HepG2 (cell line): ENCODE data around the gene SLC34A3. TPM values are rescaled to one million over a fixed set of nuclear protein-coding genes. Genes with fewer than 3 reads are reported as not detected.

Experiments
- EED ChIP-seq: sonication (generic); formaldehyde crosslinking; IDR thresholded peaks from 2 replicates; pipeline ENCODE4 v1.5.0; 2020; ENCODE audit warnings: mild to moderate bottlenecking, missing genetic modification reagents
- FOSL1 ChIP-seq: sonication (generic); formaldehyde crosslinking; IDR thresholded peaks from 2 replicates; pipeline ENCODE4 v1.9.0; 2021; ENCODE audit warnings: missing genetic modification reagents, borderline replicate concordance
- FOSL2 ChIP-seq: sonication (generic); formaldehyde crosslinking; IDR thresholded peaks from 2 replicates; pipeline ENCODE4 v1.4.0; 2020; ENCODE audit warnings: missing genetic modification reagents
- FOXP4 ChIP-seq: sonication (generic); formaldehyde crosslinking; IDR thresholded peaks from 2 replicates; pipeline ENCODE4 v1.4.0; 2020; ENCODE audit warnings: missing genetic modification reagents
- GLI4 ChIP-seq: sonication (generic); formaldehyde crosslinking; IDR thresholded peaks from 2 replicates; pipeline ENCODE4 v1.5.1; 2020; ENCODE audit warnings: missing genetic modification reagents, mild to moderate bottlenecking, moderate library complexity, borderline replicate concordance
- HNRNPLL ChIP-seq: fragments of 200-400 bp; formaldehyde crosslinking; IDR thresholded peaks from 2 replicates; pipeline ENCODE4 v1.6.1; 2017; ENCODE audit warnings: mild to moderate bottlenecking, low read depth, low read length; ENCODE audit not compliant: poor library complexity, severe bottlenecking
- MZF1 ChIP-seq: sonication (generic); formaldehyde crosslinking; IDR thresholded peaks from 2 replicates; pipeline ENCODE4 v1.8.1; 2023; ENCODE audit warnings: mild to moderate bottlenecking, missing genetic modification reagents, borderline replicate concordance
- NCOA2 ChIP-seq: sonication (generic); formaldehyde crosslinking; IDR thresholded peaks from 2 replicates; pipeline ENCODE4 v1.8.0; 2022; ENCODE audit warnings: inconsistent platforms
- NONO ChIP-seq, 2 experiments: fragments of 450-650 bp in 1 of 2; sonication (generic) in 1 of 2; formaldehyde crosslinking in 1 of 2; IDR thresholded peaks in 1 of 2; conservative IDR thresholded peaks in 1 of 2; 2 replicates each; pipeline versions ENCODE4 v1.6.1 to v1.8.0; 2017 to 2022; ENCODE audit warnings: mild to moderate bottlenecking in 1 of 2, missing genetic modification reagents in 1 of 2, moderate library complexity in 1 of 2
- RCOR2 ChIP-seq: IDR thresholded peaks from 2 replicates; pipeline ENCODE4 v1.6.1; 2016; ENCODE audit warnings: missing biosample characterization, missing genetic modification reagents
- SAP130 ChIP-seq: IDR thresholded peaks from 2 replicates; pipeline ENCODE4 v1.6.1; 2016; ENCODE audit warnings: low read depth
- SIN3B ChIP-seq: fragments of 150-350 bp; IDR thresholded peaks from 2 replicates; pipeline ENCODE4 v1.6.1; 2014; ENCODE audit warnings: low read length
- SPEN ChIP-seq: sonication (generic); formaldehyde crosslinking; IDR thresholded peaks from 2 replicates; pipeline ENCODE4 v1.5.1; 2020; ENCODE audit warnings: low read depth, mild to moderate bottlenecking, missing genetic modification reagents
- TGIF2 ChIP-seq: IDR thresholded peaks from 2 replicates; pipeline ENCODE4 v1.6.1; 2016; ENCODE audit warnings: control low read depth, missing compliant biosample characterization
- ZGPAT ChIP-seq: IDR thresholded peaks from 2 replicates; pipeline ENCODE4 v1.6.1; 2016; ENCODE audit warnings: mild to moderate bottlenecking
- ZNF430 ChIP-seq: sonication (generic); formaldehyde crosslinking; IDR thresholded peaks from 2 replicates; pipeline ENCODE4 v1.9.0; 2021; ENCODE audit warnings: mild to moderate bottlenecking, missing genetic modification reagents
- ZNF432 ChIP-seq: sonication (generic); formaldehyde crosslinking; IDR thresholded peaks from 2 replicates; pipeline ENCODE4 v1.5.0; 2020; ENCODE audit warnings: missing genetic modification reagents, mild to moderate bottlenecking, borderline replicate concordance
- ZNF879 ChIP-seq: sonication (generic); formaldehyde crosslinking; IDR thresholded peaks from 2 replicates; pipeline ENCODE4 v1.8.1; 2023; ENCODE audit warnings: missing genetic modification reagents
- polyA plus RNA-seq, 8 experiments: library from polyadenylated mRNA; depleted of rRNA in 3 of 8; stranded (reverse) in 7 of 8; unstranded in 1 of 8; fragments of >200 nt; fragmentation: Illumina TruSeq in 4 of 8; extraction: Trizol in 4 of 8; gene quantifications; 2 replicates each; pipeline versions ENCODE4 v1.2.1 to v1.2.3, GENCODE V29; 2011 to 2016; ENCODE audit warnings: low read depth in 4 of 8, missing spikeins in 1 of 8, mixed read lengths in 1 of 8; ENCODE audit not compliant: insufficient read depth in 1 of 8
- total RNA-seq, 5 experiments: library from RNA; depleted of rRNA; stranded (reverse); fragments of >200 nt; fragmentation: Illumina TruSeq; extraction: Trizol; gene quantifications; 2 replicates each; pipeline ENCODE4 v1.2.3, GENCODE V29; 2016; ENCODE audit warnings: low read depth in 1 of 5
- TF ChIP-seq, protein P1 (sequence below): sonication (generic); formaldehyde crosslinking; IDR thresholded peaks from 2 replicates; pipeline ENCODE4; 2020; ENCODE audit warnings: missing genetic modification reagents, mild to moderate bottlenecking, borderline replicate concordance
- TF ChIP-seq, protein P2 (sequence below): sonication (generic); formaldehyde crosslinking; conservative IDR thresholded peaks from 2 replicates; pipeline ENCODE4 v1.4.0; 2020; ENCODE audit warnings: missing genetic modification reagents
- TF ChIP-seq, protein P3 (sequence below): sonication (generic); formaldehyde crosslinking; IDR thresholded peaks from 2 replicates; pipeline ENCODE4 v1.4.0; 2020; ENCODE audit warnings: missing genetic modification reagents

SLC34A3 gene
- total and polyA plus RNA-seq, 2 of the 13 experiments (the other 11 are each of a cell fraction or from before 2014, with no cell fraction given): 0.07 to 1.0 TPM

- TF ChIP-seq, protein P1, sequence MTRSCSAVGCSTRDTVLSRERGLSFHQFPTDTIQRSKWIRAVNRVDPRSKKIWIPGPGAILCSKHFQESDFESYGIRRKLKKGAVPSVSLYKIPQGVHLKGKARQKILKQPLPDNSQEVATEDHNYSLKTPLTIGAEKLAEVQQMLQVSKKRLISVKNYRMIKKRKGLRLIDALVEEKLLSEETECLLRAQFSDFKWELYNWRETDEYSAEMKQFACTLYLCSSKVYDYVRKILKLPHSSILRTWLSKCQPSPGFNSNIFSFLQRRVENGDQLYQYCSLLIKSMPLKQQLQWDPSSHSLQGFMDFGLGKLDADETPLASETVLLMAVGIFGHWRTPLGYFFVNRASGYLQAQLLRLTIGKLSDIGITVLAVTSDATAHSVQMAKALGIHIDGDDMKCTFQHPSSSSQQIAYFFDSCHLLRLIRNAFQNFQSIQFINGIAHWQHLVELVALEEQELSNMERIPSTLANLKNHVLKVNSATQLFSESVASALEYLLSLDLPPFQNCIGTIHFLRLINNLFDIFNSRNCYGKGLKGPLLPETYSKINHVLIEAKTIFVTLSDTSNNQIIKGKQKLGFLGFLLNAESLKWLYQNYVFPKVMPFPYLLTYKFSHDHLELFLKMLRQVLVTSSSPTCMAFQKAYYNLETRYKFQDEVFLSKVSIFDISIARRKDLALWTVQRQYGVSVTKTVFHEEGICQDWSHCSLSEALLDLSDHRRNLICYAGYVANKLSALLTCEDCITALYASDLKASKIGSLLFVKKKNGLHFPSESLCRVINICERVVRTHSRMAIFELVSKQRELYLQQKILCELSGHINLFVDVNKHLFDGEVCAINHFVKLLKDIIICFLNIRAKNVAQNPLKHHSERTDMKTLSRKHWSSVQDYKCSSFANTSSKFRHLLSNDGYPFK (CRISPR knock-in tag): no peak
- no peak for TF ChIP-seq FOSL2
- no peak for TF ChIP-seq SPEN
- TF ChIP-seq ZNF879 (CRISPR knock-in tag): no peak
- TF ChIP-seq ZGPAT (CRISPR knock-in tag): no peak
- TF ChIP-seq ZNF430: no peak
- TF ChIP-seq EED (CRISPR knock-in tag): no peak
- TF ChIP-seq, protein P2, sequence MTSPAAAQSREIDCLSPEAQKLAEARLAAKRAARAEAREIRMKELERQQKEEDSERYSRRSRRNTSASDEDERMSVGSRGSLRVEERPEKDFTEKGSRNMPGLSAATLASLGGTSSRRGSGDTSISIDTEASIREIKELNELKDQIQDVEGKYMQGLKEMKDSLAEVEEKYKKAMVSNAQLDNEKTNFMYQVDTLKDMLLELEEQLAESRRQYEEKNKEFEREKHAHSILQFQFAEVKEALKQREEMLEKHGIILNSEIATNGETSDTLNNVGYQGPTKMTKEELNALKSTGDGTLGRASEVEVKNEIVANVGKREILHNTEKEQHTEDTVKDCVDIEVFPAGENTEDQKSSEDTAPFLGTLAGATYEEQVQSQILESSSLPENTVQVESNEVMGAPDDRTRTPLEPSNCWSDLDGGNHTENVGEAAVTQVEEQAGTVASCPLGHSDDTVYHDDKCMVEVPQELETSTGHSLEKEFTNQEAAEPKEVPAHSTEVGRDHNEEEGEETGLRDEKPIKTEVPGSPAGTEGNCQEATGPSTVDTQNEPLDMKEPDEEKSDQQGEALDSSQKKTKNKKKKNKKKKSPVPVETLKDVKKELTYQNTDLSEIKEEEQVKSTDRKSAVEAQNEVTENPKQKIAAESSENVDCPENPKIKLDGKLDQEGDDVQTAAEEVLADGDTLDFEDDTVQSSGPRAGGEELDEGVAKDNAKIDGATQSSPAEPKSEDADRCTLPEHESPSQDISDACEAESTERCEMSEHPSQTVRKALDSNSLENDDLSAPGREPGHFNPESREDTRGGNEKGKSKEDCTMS: no peak
- no peak for TF ChIP-seq MZF1
- peak; percentile 21 for TF ChIP-seq HNRNPLL
- no peak for TF ChIP-seq SIN3B
- no peak for TF ChIP-seq FOXP4
- no peak for TF ChIP-seq RCOR2 (CRISPR knock-in tag)
- no peak for TF ChIP-seq NCOA2 (CRISPR knock-in tag)
- TF ChIP-seq TGIF2 (CRISPR knock-in tag): no peak
- TF ChIP-seq SAP130 (CRISPR knock-in tag): peak; percentile 10; the same call in 1 of the 2 replicates
- no peak for TF ChIP-seq GLI4 (CRISPR knock-in tag)
- no peak for TF ChIP-seq ZNF432 (CRISPR knock-in tag)
- TF ChIP-seq NONO (IDR thresholded peaks at IDR 0.05): no peak
- TF ChIP-seq NONO (CRISPR knock-in tag; conservative IDR thresholded peaks at IDR 0.05): no peak
- TF ChIP-seq FOSL1 (CRISPR knock-in tag): no peak
- TF ChIP-seq, protein P3, sequence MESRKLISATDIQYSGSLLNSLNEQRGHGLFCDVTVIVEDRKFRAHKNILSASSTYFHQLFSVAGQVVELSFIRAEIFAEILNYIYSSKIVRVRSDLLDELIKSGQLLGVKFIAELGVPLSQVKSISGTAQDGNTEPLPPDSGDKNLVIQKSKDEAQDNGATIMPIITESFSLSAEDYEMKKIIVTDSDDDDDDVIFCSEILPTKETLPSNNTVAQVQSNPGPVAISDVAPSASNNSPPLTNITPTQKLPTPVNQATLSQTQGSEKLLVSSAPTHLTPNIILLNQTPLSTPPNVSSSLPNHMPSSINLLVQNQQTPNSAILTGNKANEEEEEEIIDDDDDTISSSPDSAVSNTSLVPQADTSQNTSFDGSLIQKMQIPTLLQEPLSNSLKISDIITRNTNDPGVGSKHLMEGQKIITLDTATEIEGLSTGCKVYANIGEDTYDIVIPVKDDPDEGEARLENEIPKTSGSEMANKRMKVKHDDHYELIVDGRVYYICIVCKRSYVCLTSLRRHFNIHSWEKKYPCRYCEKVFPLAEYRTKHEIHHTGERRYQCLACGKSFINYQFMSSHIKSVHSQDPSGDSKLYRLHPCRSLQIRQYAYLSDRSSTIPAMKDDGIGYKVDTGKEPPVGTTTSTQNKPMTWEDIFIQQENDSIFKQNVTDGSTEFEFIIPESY (CRISPR knock-in tag): no peak
Observed at GRCh38 chr9:137247916-137248175, 17.1 kb downstream of the SLC34A3 start (continued).
